ENCODE data around the gene SMCO2.

GRCh38 chr12:27531896-27532295 lies 85.4 kb downstream of the SMCO2 start:
- TF ChIP-seq POLR2A (IDR thresholded peaks at IDR 0.05; ENCODE audit: low read length): no peak
- TF ChIP-seq GATA1 (IDR thresholded peaks at IDR 0.05; ENCODE audit: low read depth, low read length): no peak
